IMR-90 (cell line): ENCODE results near the gene ADARB2.

ENCODE experiments used
- CTCF ChIP-seq: conservative IDR thresholded peaks from 2 replicates; pipeline ENCODE4 v1.5.1; 2012; ENCODE audit warnings: mild to moderate bottlenecking, low read depth, low read length, improper control_type of control experiment
- FOS ChIP-seq: fragments of 150-350 bp; IDR thresholded peaks from 2 replicates; pipeline ENCODE4 v1.6.1; 2016; ENCODE audit warnings: low read depth, low read length
- MAZ ChIP-seq: IDR thresholded peaks from 2 replicates; pipeline ENCODE4 v1.6.1; 2012; ENCODE audit warnings: low read depth, mild to moderate bottlenecking, low read length, improper control_type of control experiment, moderate library complexity, borderline replicate concordance
- POLR2A ChIP-seq: IDR thresholded peaks from 2 replicates; pipeline ENCODE4 v1.6.1; 2012; ENCODE audit warnings: mild to moderate bottlenecking, low read depth, low read length
- RAD21 ChIP-seq: IDR thresholded peaks from 2 replicates; pipeline ENCODE4 v1.6.1; 2012; ENCODE audit warnings: low read length, improper control_type of control experiment
- RCOR1 ChIP-seq: IDR thresholded peaks from 2 replicates; pipeline ENCODE4 v1.6.1; 2012; ENCODE audit warnings: mild to moderate bottlenecking, low read length, improper control_type of control experiment; ENCODE audit not compliant: insufficient replicate concordance
- SMC3 ChIP-seq: fragments of 150-350 bp; IDR thresholded peaks from 2 replicates; pipeline ENCODE4 v1.6.1; 2016; ENCODE audit warnings: low read depth, mild to moderate bottlenecking, antibody characterized with exemption, low read length, moderate library complexity
- USF2 ChIP-seq: fragments of 150-350 bp; IDR thresholded peaks from 2 replicates; pipeline ENCODE4 v1.6.1; 2017; ENCODE audit warnings: mild to moderate bottlenecking, antibody characterized with exemption, low read length, low read depth
- TF ChIP-seq, protein P1 (sequence below): fragments of 150-350 bp; IDR thresholded peaks from 2 replicates; pipeline ENCODE4 v1.6.1; 2016; ENCODE audit warnings: low read depth, mild to moderate bottlenecking, low read length, moderate library complexity, borderline replicate concordance

DNA sequence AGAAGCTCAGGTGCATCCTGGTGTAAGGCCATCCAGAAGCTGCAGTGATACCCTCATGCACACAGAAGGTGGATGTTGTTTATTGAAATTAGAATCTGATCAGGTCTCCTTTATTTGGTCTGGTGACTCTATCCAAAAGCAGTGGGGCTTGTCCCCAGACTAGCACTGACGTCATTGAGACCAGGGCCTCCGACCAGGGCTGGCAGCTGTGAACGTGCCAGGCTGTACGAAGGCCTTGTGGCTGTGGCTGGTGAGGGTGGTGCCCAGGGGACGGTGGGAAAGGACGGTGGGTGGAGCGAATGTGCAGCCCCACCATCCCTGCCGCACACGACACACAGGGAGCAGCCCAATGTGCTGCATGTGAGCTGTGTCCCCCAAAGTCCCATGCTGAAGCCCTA, 160.0 kb downstream of the ADARB2 start:
- TF ChIP-seq CTCF (no peak), FOS (no peak), POLR2A (no peak), RCOR1 (no peak), SMC3 (no peak), USF2 (no peak), MAZ (no peak), RAD21 (no peak)
- TF ChIP-seq, protein P1, sequence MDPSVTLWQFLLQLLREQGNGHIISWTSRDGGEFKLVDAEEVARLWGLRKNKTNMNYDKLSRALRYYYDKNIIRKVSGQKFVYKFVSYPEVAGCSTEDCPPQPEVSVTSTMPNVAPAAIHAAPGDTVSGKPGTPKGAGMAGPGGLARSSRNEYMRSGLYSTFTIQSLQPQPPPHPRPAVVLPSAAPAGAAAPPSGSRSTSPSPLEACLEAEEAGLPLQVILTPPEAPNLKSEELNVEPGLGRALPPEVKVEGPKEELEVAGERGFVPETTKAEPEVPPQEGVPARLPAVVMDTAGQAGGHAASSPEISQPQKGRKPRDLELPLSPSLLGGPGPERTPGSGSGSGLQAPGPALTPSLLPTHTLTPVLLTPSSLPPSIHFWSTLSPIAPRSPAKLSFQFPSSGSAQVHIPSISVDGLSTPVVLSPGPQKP: no peak
